NB4 (cell line): Measurements from ENCODE around the gene SAP30L.

Experiments used
- DNase-seq: peaks from one replicate; pipeline ENCODE4 v3.0.0; 2010; ENCODE audit warnings: low read depth
- H3K4me3 ChIP-seq: one replicate; pipeline ENCODE4 v1.5.1; 2011; ENCODE audit warnings: mild to moderate bottlenecking, low read depth, low read length, moderate library complexity
- MYC ChIP-seq: IDR thresholded peaks from 2 replicates; pipeline ENCODE4 v1.6.1; 2011; ENCODE audit warnings: low read depth, low read length
- POLR2A ChIP-seq: IDR thresholded peaks from 2 replicates; pipeline ENCODE4 v1.6.1; 2011; ENCODE audit warnings: mild to moderate bottlenecking; ENCODE audit not compliant: insufficient read length; ENCODE audit errors: extremely low read depth
- TF ChIP-seq, protein P1 (sequence below): IDR thresholded peaks from one replicate; pipeline ENCODE4 v1.5.1; 2012; ENCODE audit warnings: low read depth, low read length
- TF ChIP-seq, protein P2 (sequence below): IDR thresholded peaks from 2 replicates; pipeline ENCODE4 v1.6.1; 2011; ENCODE audit warnings: low read depth, low read length

The SAP30L gene

DNA sequence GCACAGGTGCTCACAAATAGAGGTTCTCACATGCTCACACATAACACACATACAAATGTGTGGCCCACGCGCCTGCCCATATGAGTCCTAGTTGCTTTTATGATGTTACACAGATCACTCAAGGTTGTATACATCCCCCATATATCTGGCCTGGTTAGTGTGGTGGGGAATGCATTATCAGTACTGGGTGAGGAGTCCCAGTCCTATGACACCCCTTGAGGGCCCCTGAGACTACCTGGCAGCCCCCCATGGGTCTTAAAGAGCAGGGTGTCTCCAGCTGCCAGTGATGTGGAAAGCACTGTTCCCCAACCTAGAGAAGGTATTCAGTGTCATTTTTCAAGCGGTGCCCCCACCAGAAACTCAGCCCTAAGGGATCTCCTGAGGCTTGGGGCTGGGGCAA is 35.0 kb downstream of the SAP30L start:
- TF ChIP-seq POLR2A (no peak), MYC (no peak)
- TF ChIP-seq, protein P1, sequence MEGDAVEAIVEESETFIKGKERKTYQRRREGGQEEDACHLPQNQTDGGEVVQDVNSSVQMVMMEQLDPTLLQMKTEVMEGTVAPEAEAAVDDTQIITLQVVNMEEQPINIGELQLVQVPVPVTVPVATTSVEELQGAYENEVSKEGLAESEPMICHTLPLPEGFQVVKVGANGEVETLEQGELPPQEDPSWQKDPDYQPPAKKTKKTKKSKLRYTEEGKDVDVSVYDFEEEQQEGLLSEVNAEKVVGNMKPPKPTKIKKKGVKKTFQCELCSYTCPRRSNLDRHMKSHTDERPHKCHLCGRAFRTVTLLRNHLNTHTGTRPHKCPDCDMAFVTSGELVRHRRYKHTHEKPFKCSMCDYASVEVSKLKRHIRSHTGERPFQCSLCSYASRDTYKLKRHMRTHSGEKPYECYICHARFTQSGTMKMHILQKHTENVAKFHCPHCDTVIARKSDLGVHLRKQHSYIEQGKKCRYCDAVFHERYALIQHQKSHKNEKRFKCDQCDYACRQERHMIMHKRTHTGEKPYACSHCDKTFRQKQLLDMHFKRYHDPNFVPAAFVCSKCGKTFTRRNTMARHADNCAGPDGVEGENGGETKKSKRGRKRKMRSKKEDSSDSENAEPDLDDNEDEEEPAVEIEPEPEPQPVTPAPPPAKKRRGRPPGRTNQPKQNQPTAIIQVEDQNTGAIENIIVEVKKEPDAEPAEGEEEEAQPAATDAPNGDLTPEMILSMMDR: no peak
- TF ChIP-seq, protein P2, sequence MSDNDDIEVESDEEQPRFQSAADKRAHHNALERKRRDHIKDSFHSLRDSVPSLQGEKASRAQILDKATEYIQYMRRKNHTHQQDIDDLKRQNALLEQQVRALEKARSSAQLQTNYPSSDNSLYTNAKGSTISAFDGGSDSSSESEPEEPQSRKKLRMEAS: no peak
- DNase-seq: no peak
- H3K4me3 ChIP-seq: no peak overlapping the region

DNA sequence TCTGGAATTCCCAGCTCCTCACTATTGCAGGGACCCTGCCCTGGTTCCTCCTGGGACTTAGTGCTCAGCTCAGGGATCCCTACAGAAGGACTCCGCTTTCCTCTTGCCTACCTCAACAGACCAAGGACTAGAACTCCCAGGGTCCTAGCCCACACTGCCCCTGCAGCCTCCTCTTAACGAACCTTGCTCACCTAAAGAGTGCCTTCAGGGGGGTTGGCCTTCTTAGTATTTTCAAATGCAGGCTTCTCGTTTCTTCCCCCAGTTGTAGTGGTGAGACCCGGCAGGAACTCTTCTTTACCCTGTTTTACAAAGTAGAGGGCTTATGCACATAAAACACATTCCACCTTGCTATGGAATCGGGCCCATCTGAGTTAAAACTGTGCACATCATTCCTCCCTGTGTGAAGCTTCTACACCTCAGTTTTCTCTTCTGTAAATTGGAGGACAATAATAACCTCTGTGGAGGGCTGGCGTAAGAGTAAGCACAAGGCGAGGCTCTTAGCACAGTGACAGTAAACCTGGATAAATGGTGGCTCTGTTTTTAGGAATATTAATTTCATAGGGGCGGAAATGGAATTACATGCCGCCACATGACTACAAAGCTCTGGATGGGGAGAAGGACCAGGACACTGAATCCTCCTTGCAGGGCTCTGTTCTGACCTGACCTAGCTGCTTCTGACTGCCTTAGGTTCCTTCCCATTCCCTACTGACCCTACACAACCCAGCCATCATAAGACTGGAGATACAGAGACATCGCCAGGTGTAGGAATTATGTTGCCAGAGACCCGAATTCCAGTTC is 36.0 kb downstream of the SAP30L start:
- TF ChIP-seq, protein P2: no peak
- no peak for TF ChIP-seq MYC
- TF ChIP-seq POLR2A: no peak
- TF ChIP-seq, protein P1: no peak
- no peak overlapping the region for H3K4me3 ChIP-seq
- DNase-seq: no peak

DNA sequence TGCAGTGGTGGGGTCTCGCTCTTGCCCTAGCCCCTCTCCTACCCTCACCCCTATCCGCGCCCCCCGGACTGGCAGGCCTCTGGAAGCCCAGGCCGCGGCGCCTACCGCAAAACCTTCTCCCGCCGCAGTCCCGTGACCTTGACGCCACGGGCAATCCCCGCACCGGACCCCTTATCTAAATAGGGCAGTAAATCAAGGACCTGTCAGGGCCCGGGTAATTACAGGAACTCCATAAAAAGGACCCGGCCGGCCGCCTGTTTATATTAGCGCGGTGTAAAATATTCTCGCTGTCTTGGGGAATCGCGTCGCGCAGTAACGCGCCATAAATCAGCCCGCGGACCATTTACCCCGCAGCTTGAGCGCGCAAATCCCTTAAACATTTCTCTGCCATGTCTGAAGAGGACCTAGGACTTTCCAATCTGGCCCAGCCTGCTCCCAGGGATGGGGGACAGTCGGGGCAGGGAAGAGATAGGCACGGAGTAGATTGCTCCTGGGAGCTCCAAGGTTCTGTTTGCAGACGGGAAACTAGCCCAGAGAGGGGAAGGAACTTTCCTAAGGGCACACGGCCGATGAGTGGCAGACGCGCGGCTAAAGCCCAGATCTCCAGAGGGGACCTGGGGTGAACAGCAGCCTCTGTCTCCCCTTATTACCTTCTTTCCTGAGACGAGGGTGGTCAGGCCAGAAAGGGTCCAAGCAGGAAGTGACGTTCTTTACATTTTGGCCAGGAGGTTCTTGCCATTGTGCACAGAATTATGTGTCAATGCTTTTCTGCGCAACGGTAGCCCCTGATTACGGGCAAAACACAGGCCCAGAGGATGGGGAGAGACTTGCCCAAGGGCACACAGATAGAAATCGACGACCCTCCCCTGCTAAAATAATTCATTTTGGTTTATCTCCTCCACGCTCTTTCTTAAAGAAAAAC is 37.0 kb downstream of the SAP30L start:
- DNase-seq: no peak
- H3K4me3 ChIP-seq: no peak overlapping the region
- TF ChIP-seq MYC (no peak), POLR2A (no peak)
- TF ChIP-seq, protein P2: no peak
- TF ChIP-seq, protein P1: no peak

DNA sequence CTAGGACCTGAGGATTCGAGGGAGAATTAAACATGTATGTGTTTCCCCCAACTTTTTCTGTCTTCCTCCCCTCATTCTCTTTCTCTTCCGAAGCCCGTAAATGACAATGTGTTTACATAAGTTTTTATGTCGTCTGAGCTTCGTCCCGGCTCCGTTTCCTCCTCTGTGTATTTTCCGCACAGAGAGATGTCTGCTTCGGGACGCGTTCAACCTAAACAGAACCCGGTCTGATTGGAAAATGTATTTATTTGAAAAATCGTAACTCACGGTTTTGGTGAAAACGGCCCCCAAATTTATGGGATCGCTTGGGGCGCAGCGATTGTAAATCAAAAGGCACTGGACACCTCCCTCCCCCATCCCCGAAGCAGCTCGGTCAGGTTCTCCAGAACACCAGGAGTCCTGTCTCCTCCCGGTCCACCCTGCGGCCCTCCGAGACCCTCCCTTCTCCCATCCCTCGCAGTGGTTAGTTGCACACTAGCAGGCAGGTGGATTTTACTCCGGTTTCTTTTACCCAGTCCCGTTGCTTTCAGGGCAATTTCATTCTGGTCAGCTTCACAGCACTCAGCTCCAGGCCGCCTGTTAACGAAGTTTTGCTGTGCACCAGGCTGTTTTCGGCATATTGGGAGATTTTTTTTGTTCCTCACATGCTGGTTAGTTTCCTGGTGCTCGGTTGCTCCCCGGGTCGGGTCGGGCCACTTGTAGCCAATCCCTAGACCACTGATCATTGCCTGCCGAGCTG is 38.0 kb downstream of the SAP30L start:
- no peak for TF ChIP-seq POLR2A
- TF ChIP-seq, protein P2: no peak
- TF ChIP-seq, protein P1: no peak
- TF ChIP-seq MYC: no peak
- DNase-seq: no peak
- H3K4me3 ChIP-seq: no peak overlapping the region

DNA sequence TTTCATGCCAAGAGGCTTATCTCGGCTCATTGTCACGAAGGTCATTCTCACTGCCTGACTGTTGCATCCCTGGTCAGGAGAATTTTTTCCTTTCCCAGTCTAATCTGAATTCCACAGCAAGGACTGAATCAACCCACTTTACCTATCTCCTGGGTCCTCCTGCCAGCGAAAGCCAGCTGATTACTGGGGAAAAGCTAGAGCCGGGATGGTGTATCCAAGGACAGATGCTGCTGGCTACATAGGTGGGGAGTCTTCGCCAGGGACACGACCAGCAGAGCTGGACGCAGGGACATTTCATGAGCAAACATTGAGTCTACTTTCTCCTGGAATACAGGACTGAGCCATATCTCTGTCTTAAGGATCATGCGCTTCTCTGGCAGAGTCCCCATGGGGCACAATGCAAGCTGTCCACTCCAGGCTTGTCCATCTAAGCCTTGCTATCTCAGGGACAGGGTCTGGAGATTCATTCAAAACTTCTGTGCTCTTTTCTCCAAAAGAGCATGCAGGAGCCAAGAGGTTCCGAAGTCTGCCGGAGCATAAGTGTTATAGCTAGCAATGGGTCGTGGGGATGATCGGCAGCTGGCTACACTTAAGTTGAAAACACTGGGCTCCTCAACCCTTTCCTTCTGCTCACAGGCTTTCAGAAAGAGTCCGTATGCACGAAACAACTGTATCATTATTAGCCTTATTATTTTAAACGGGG is 38.7 kb downstream of the SAP30L start:
- TF ChIP-seq MYC (no peak), POLR2A (no peak)
- TF ChIP-seq, protein P2: no peak
- TF ChIP-seq, protein P1: no peak
- H3K4me3 ChIP-seq: no peak overlapping the region
- DNase-seq: no peak
